Endothelial cell of umbilical vein (primary cell): ENCODE measurements around the gene CACNA2D3. TPM values are rescaled to one million over a fixed set of nuclear protein-coding genes. Genes with fewer than 3 reads are reported as not detected.

Experiments
- BruUV-seq: library from RNA; stranded (reverse); fragments of 400-500 nt; replicated peaks from 2 replicates; lab custom pipeline; 2021; lab: Mats Ljungman, UMichigan
- CTCF ChIA-PET: fragments of 300-600, 350-600 bp; sonication (Branson Sonifier 250); formaldehyde crosslinking; loops from one replicate; lab custom pipeline; 2021; ENCODE audit warnings: antibody characterized with exemption, inconsistent platforms; lab: Charles Lee
- POLR2A ChIA-PET: fragments of 300-600, 350-600 bp; sonication (Branson Sonifier 250); formaldehyde crosslinking; loops from one replicate; lab custom pipeline; 2021; ENCODE audit warnings: antibody characterized with exemption, inconsistent platforms; lab: Charles Lee
- DNase-seq: peaks from one replicate; pipeline ENCODE4 v3.0.0-alpha.2; 2011; ENCODE audit warnings: low read depth, low spot score
- FAIRE-seq: peaks from 2 replicates; lab custom pipeline; 2011; peaks lifted over from hg19 to GRCh38; lab: Jason Lieb, UNC
- H2AFZ ChIP-seq: 2 replicates; pipeline ENCODE4 v1.6.0; 2012; ENCODE audit warnings: low read depth, low read length, control low read depth, inconsistent platforms
- H3K27ac ChIP-seq: 2 replicates; pipeline ENCODE4 v1.5.1; 2011; ENCODE audit warnings: low read depth, mild to moderate bottlenecking, control low read depth, low read length, moderate library complexity; ENCODE audit not compliant: insufficient read depth
- H3K27me3 ChIP-seq, 2 experiments: 2 replicates each; pipeline versions ENCODE4 v1.6.0 to v1.6.1; 2011; ENCODE audit warnings: low read length in 2 of 2, mixed read lengths in 1 of 2; ENCODE audit not compliant: control insufficient read depth in 2 of 2, insufficient read depth in 2 of 2
- H3K36me3 ChIP-seq, 2 experiments: 2 replicates in 1 of 2; 3 replicates in 1 of 2; pipeline ENCODE4 v1.5.1; 2011; ENCODE audit warnings: low read length in 2 of 2, mild to moderate bottlenecking in 1 of 2, moderate library complexity in 1 of 2; ENCODE audit not compliant: control insufficient read depth in 2 of 2, insufficient read depth in 2 of 2; ENCODE audit errors: extremely low read depth in 1 of 2
- H3K4me1 ChIP-seq: 3 replicates; pipeline ENCODE4 v1.5.1; 2011; ENCODE audit warnings: mild to moderate bottlenecking, low read length; ENCODE audit not compliant: control insufficient read depth, insufficient read depth; ENCODE audit errors: extremely low read depth
- H3K4me2 ChIP-seq: 2 replicates; pipeline ENCODE4 v1.6.1; 2011; ENCODE audit warnings: low read length, control low read depth, mixed read lengths; ENCODE audit not compliant: insufficient read depth
- H3K4me3 ChIP-seq, 3 experiments: fragments of 200-600 bp in 1 of 3; sonication (generic), shearing (Covaris generic) in 1 of 3; replicated peaks in 1 of 3; 2 replicates each; pipeline ENCODE4 v1.5.1; 2011 to 2016; ENCODE audit warnings: control low read depth in 3 of 3, low read length in 3 of 3, mild to moderate bottlenecking in 2 of 3, inconsistent platforms in 1 of 3, low read depth in 1 of 3, moderate library complexity in 1 of 3; ENCODE audit not compliant: insufficient read depth in 1 of 3
- H3K79me2 ChIP-seq: 2 replicates; pipeline ENCODE4 v1.6.0; 2012; ENCODE audit warnings: low read length, inconsistent platforms; ENCODE audit not compliant: control insufficient read depth, insufficient read depth
- H3K9ac ChIP-seq: replicated peaks from 2 replicates; pipeline ENCODE3; 2011; ENCODE audit warnings: low read length, control low read depth; ENCODE audit not compliant: insufficient read depth; ENCODE audit errors: extremely low read depth
- H3K9me1 ChIP-seq: replicated peaks from 3 replicates; pipeline ENCODE4 v1.6.0; 2011; ENCODE audit warnings: mild to moderate bottlenecking, low read length; ENCODE audit not compliant: control insufficient read depth, insufficient read depth; ENCODE audit errors: extremely low read depth
- H3K9me3 ChIP-seq: replicated peaks from 2 replicates; pipeline ENCODE4 v1.5.1; 2012; ENCODE audit warnings: low read length, inconsistent platforms; ENCODE audit not compliant: control insufficient read depth, insufficient read depth
- H4K20me1 ChIP-seq: replicated peaks from 2 replicates; pipeline ENCODE3; 2011; ENCODE audit warnings: mild to moderate bottlenecking, low read length; ENCODE audit not compliant: control insufficient read depth, insufficient read depth; ENCODE audit errors: extremely low read depth
- CTCF ChIP-seq, 2 donors: IDR thresholded peaks; 1 replicate in 1 of 2; 2 replicates in 1 of 2; pipeline ENCODE4 v1.5.1; 2011; ENCODE audit warnings: low read length in 2 of 2, mild to moderate bottlenecking in 2 of 2, moderate library complexity in 2 of 2, control low read depth in 1 of 2, inconsistent platforms in 1 of 2, low read depth in 1 of 2; ENCODE audit not compliant: insufficient read depth in 1 of 2; ENCODE audit errors: extremely low read depth in 1 of 2
- EZH2 ChIP-seq: IDR thresholded peaks from 2 replicates; pipeline ENCODE4 v1.6.1; 2012; ENCODE audit warnings: borderline replicate concordance, low read depth, mild to moderate bottlenecking, moderate library complexity, low read length, inconsistent platforms; ENCODE audit not compliant: severe bottlenecking
- FOS ChIP-seq: IDR thresholded peaks from 2 replicates; pipeline ENCODE4 v1.6.1; 2011; ENCODE audit warnings: mild to moderate bottlenecking, low read length, moderate library complexity, borderline replicate concordance; ENCODE audit not compliant: insufficient read depth
- GATA2 ChIP-seq: IDR thresholded peaks from 2 replicates; pipeline ENCODE4 v1.7.0; 2011; ENCODE audit warnings: low read depth, mild to moderate bottlenecking, moderate library complexity, mixed read lengths, low read length; ENCODE audit not compliant: insufficient read length, insufficient read depth
- JUN ChIP-seq: IDR thresholded peaks from 2 replicates; pipeline ENCODE4 v1.6.1; 2011; ENCODE audit warnings: borderline replicate concordance, low read depth; ENCODE audit not compliant: insufficient read length, insufficient read depth
- MAX ChIP-seq: IDR thresholded peaks from 2 replicates; pipeline ENCODE4 v1.6.1; 2011; ENCODE audit not compliant: insufficient read depth, insufficient read length
- MYC ChIP-seq: IDR thresholded peaks from one replicate; pipeline ENCODE4 v1.6.1; 2011; ENCODE audit warnings: mild to moderate bottlenecking, low read depth, low read length
- POLR2A ChIP-seq: IDR thresholded peaks from 2 replicates; pipeline ENCODE4 v1.6.1; 2012; ENCODE audit warnings: low read depth, mild to moderate bottlenecking, control low read depth, low read length
- POLR2AphosphoS5 ChIP-seq: IDR thresholded peaks from 2 replicates; pipeline ENCODE4 v1.6.1; 2012; ENCODE audit warnings: low read depth, mild to moderate bottlenecking, control low read depth, low read length, moderate library complexity; ENCODE audit not compliant: insufficient read depth
- dilution Hi-C: fragments of 300-500 bp; cut with MboI; formaldehyde crosslinking; loops from one replicate; pipeline ENCODE4 v1.15.0; 2019; ENCODE audit warnings: low sequenced_read_pairs; ENCODE audit not compliant: extremely low pct_ligation_motif_present
- intact Hi-C: fragments of 100-400 bp; cut with micrococcal nuclease; formaldehyde crosslinking; loops from one replicate; pipeline ENCODE4 v1.10.0; 2022
- polyA plus RNA-seq, 4 experiments: library from polyadenylated mRNA; depleted of rRNA in 3 of 4; stranded (reverse) in 3 of 4; unstranded in 1 of 4; fragments of >200 nt; gene quantifications; 2 replicates each; pipeline versions ENCODE4 v1.2.1 to v1.2.3, GENCODE V29; 2011 to 2012; ENCODE audit warnings: missing spikeins in 1 of 4
- total RNA-seq: library from RNA; stranded (reverse); gene quantifications from 2 replicates; pipeline ENCODE4 v1.2.3, GENCODE V29; 2021

CACNA2D3 gene
- total and polyA plus RNA-seq, 2 donors (not counting 3 experiments of a cell fraction or from before 2014, with no cell fraction given), result not detected

- POLR2A ChIA-PET, result no interaction called here
- CTCF ChIA-PET, result no interaction called here
- H3K9me1 ChIP-seq, result no peaks in the 10 kb centered on the region
- FAIRE-seq (no peak), DNase-seq (no peak)
- H3K27ac ChIP-seq, result no peak overlapping the region
- H3K36me3 ChIP-seq, result no peaks in the 10 kb centered on the region
- H3K27me3 ChIP-seq, result no peaks in the 10 kb centered on the region
- H3K9me3 ChIP-seq, result peaks cover 5% of the 10 kb centered on the region
- H3K4me3 ChIP-seq, result no peak overlapping the region
- no peaks in the 10 kb centered on the region for H3K79me2 ChIP-seq
- TF ChIP-seq POLR2A (no peak), POLR2AphosphoS5 (no peak), FOS (no peak), MYC (no peak), CTCF (IDR thresholded peaks at IDR 0.05; ENCODE audit: extremely low read depth in 1 of 2, insufficient read depth in 1 of 2, low read depth in 1 of 2, low read length in 2 of 2) (no peak), GATA2 (no peak), JUN (no peak), MAX (no peak), EZH2 (no peak)
- H4K20me1 ChIP-seq, result no peaks in the 10 kb centered on the region
- dilution Hi-C loops (no loop called here), intact Hi-C loops (no loop called here)
- H3K9ac ChIP-seq, result no peak overlapping the region
- no peak overlapping the region for H2AFZ ChIP-seq
- BruUV-seq, result no TSS peak
- H3K4me1 ChIP-seq, result no peaks in the 10 kb centered on the region
- no peak overlapping the region for H3K4me2 ChIP-seq
Measured at GRCh38 chr3:54999811-55000210, 877.5 kb downstream of the CACNA2D3 start.
